NCI-H2227 (cell line): ENCODE results near the gene MEOX1.
"Not testable (repeated sequence)": the region's sequence is repeated elsewhere in the genome, so short reads cannot be mapped to it uniquely, and the experiment has no call there.

Experiments
- DNase-seq: peaks from one replicate; lab custom pipeline; 2025; ENCODE audit not compliant: unreplicated experiment; lab: John Stamatoyannopoulos, UW

Gene MEOX1

GRCh38 chr17:43619705-43620104, 42.0 kb downstream of the MEOX1 start:
- no peak for DNase-seq

DNA sequence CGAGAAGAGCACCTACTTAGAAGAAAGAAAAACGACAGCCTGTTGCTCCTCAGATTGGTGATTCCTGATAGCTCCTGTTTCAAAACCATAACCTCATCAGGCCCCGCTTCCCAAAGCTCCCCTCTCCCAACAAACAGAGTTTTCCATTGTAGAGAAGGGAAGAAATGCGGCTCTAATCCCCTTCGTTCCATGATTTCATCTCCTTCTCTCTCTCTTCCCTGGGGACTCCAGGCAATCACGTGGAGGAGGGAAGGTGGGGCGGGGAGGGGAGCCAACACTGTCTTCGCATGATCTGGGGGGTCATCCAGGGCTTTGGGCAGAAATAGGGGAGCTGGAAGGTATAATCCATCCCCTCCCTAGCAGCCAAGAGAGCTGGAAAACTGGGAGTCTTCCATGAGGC, 43.4 kb downstream of the MEOX1 start:
- no peak for DNase-seq

DNA sequence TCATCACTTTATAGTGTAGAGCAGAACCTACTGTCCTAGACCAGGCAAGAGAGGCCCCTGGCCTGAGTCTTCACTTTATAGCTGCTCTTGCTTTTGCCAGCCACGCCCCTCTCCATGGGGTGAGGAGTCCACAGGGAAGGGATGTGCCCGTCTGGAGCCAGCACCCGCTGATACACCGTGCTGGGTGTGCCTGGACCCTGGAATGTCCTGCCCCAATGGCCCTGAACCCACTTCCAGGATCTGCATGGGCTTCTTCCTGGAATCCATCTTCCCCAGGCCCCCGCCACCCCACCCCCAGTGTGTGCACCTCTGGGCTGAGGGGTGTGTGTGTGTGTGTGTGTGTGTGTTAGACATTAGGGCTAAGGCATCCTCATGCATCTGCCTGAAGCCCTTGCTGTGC, 44.9 kb downstream of the MEOX1 start:
- DNase-seq: no peak

- no peak for DNase-seq
Measured at GRCh38 chr17:43616421-43616820, 45.3 kb downstream of the MEOX1 start.

DNA sequence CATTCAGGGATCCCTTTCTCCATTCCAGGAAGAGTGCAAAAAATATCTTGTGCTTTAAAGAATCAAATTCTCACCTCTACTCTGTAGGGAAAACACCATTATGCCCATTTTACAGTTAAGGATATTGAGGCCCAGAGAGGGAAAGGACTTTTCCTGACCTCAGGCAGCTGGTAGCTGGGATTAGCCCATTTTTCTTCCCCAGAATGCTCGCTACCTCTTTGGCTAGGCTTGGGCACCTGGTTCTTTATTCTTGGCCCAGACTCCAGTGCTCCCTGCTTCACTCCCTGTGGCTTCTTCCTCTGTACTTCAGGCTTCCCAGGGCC, 45.7 kb downstream of the MEOX1 start:
- no peak for DNase-seq

DNA sequence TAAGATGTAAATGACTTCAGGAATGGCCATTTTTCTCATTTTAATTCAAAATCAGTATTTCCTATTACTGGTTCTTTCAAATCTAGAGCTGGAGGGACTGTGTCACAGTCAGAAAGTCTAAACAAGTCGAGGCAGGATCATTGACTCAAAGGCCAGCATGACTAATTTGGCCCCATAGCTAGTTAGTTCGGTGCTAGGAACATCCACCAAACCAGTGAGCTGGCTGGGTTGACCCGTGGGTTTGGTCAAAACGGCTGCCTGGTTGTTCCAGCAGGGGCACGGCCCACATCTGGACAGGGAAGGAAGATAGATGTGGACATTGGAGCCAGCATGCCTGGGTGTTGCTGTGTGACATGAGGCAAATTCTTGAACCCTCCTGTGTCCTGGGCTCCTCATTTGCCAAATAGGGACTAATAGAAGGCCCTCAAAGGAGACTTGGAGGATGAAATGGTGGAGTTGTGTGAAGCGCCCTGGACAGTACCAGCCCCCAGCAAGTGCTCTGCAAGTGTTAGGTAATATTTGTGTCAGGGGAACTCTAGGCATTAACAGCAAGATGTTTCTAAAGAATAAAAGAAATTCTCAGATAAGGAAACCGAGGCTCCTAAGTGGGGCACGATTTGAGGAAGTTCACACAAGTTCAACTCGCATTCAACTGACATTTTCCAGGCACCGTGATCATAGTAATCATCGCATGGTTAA, 46.2 kb downstream of the MEOX1 start:
- DNase-seq: no peak

- no peak for DNase-seq
Measured at GRCh38 chr17:43614561-43614960, 47.2 kb downstream of the MEOX1 start.

DNA sequence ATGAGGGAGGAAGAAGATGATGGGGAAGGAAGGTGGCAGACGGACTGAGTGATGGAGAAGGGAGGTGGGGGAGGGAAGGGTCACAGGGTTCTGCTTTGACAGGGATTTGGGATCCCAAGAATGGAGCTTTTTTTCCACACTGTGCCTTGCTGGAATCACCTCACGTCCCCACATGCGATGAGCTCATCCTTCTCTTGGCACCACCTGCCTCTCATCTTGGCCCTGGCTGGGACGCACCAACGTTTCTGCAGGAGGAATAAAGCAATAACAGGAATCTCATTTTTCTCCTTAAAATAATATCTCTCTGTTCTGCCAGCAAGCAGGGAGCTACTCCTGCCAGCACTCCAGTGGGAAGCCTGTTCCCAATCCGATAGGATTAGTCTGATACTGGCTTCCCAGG, 47.8 kb downstream of the MEOX1 start:
- no peak for DNase-seq

GRCh38 chr17:43612515-43612914, 49.2 kb downstream of the MEOX1 start:
- DNase-seq: no peak

DNA sequence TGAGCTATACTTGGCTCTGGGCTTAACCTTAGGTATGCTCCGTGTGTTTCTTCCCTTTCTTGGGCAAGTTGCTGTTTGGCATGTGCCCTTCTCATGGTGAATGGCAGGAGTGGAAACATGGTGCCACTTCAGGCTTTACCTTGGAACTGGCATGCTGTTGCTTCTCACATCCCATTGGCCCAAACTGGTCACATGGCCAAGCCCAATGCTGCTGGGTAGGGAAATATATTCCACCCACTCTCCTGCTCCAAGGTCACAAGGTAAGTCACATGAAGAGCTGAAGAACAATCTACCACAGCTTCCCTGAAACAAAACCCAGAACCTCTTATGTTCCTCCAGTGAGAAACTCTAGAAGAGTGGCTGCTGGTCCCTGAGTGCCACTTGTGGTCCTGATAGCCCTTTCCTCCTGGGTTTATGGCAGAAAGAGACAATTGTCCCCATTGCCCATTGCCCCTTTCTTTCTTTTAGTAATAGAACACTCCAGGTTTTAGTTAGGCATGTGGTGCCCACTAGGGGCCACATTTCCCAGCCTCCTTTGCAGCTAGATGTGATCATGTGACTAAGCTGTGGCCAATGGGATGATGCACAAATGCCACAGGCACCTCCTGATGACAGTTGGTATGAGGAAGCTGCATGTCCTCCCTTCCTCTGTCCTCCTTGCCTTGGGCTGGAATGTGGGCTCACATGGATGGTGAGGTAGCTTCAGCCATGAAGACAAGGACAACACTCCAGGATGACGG, 50.3 kb downstream of the MEOX1 start:
- no peak for DNase-seq

DNA sequence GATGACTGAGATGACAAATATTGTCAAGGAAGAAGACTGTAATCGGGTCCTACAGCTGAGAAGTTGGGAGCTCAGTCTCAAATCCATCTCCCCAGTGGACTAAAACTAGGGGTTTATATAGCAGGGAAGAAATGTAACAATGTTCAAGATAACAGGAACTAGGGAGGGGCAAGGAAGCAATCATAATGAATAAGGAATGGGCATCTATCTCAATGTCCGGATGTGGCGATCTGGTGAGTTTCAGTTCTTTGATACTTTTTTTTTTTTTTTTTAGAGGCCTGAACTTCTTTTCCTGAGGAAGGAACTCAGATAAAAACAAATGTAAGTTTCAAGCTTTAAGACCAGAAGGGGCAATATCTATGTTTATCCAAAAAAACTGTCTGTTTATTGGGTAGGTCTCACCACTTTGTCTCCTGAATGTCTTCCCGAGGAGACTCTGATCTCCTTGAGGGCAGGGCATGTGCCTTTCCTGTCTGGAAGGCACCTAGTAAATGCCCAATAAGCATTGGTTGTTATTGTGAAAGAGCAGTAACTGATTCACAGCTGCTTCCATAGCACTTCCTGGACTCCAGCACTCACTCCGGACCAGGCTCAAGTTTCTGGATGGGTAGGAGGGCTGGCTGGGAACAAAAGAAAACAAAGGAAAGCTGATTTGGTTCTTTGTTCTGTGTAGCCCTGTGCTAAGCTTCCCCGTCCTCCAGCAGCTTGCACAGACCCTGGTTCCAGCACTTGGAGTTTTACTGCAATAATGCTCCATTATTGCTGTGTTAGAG, 51.9 kb downstream of the MEOX1 start:
- no peak for DNase-seq

DNA sequence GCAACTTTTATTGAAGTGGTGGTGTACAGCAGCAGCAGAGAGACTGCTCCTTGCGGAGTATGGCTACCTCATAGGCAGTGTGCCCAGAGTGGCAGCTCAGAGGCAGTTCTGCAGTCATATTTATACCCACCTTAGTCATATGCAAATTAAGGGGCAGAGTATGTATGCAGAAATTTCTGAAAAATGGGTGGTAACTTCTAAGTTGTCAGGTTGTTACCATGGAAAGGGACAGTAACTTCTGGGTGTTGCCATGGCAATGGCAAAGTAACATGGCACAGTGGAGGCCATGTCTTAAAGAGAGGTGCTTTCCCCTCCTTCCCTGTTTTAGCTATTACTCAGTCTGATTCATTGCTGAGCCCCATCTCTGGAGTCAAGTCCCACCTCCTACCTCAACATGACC, 53.4 kb downstream of the MEOX1 start:
- no peak for DNase-seq

DNA sequence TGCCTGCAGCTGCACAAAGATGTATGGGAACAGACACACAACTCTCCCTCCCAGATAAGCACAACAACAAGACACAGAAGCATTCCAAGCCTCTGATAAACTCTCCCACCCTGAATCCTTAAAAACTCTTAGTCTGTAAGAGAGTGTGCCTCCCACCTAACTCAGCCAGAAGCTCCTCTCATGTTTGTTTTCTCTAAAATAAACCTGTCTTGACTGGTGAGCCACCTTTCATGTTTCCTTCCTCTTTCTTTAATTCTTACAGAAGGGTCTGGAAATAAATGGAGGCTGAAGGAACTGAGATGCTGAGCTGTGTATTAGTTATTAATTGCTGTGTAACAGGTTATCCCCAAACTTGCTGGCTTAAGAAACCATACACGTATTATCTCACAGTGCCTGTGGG, 57.2 kb downstream of the MEOX1 start:
- no peak for DNase-seq

- no peak for DNase-seq
Measured at GRCh38 chr17:43603321-43603720, 58.4 kb downstream of the MEOX1 start.

DNA sequence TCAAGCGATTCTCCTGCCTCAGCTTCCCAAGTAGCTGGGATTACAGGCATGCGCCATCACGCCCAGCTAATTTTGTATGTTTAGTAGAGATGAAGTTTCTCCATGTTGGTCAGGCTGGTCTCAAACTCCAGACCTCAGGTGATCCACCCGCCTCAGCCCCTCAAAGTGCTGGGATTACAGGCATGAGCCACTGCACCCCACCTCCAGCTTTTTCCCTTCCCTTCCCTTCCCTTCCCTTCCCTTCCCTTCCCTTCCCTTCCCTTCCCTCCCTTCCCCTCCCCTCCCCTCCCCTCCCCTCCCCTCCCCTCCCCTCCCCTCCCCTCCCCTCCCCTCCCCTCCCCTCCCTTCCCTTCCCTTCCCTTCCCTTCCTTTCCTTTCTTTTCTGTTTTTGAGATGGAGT, 59.2 kb downstream of the MEOX1 start:
- not testable (repeated sequence) for DNase-seq

- no peak for DNase-seq
Measured at GRCh38 chr17:43601280-43602039, 60.3 kb downstream of the MEOX1 start.

DNA sequence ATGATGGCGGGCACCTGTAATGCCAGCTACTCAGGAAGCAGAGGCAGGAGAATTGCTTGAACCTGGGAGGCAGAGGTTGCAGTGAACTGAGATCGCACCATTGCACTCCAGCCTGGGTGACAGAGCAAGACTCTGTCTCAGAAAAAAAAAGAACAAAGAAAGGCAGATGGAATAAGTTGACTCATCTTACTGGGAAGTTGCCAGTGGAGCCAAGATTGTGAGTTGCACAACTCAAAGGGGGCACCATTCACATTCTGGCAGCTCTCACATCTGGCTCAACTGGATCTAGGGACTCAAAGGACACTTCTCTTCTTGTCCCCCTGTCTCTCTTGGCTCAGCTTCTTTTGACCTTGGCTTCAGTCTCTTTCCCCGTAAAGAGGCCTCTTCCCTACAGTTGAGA, 61.9 kb downstream of the MEOX1 start:
- DNase-seq: no peak

DNA sequence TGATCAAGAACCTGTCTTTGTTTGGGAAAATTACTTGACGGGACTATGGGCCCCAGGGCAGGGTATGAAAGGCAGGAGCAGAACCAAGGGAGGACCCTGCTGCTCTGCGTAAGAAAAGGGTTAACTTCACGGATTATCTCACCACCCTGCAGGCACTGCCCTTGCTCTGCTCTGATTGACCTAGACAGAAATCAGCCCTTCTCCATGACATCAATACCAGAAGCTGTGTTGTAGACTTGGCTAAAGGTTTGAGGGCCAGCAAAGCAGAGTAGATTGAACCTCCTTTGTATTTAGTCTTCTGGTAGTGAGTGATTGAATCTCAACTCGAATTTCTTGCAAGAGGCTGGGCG, 62.7 kb downstream of the MEOX1 start:
- DNase-seq: no peak

DNA sequence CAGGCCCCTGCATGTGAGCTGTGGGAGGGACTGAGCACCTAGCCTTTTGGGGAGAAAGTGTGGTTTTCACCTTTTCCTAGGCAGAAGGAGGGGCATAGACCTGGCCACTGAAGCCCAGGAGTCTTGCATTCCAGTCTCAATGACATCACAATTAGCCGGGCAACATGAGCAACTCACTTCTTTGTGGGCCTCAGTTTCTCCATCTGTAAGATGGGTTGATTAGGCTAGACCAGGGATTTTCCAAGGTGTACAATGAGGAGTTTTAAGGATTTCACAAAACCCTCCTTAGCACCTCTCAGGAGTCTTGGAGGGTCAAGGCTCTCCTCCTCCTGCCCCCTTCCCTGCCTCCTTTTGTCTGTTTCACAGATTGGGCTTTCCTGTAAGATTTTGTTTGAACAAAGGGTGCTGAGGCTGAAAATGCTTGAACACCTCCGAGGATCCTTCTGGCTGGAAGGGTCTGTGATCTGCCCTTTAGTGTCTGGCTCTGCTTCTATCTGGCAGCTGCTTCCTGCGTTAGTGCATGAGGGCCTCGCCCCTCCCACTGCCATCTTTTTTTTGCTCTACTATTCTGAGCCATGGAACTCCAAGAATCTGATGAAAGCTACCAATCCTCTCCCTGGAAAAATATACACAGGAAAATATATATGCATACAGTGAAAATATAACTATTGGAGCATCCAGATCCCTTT, 63.2 kb downstream of the MEOX1 start:
- no peak for DNase-seq

DNA sequence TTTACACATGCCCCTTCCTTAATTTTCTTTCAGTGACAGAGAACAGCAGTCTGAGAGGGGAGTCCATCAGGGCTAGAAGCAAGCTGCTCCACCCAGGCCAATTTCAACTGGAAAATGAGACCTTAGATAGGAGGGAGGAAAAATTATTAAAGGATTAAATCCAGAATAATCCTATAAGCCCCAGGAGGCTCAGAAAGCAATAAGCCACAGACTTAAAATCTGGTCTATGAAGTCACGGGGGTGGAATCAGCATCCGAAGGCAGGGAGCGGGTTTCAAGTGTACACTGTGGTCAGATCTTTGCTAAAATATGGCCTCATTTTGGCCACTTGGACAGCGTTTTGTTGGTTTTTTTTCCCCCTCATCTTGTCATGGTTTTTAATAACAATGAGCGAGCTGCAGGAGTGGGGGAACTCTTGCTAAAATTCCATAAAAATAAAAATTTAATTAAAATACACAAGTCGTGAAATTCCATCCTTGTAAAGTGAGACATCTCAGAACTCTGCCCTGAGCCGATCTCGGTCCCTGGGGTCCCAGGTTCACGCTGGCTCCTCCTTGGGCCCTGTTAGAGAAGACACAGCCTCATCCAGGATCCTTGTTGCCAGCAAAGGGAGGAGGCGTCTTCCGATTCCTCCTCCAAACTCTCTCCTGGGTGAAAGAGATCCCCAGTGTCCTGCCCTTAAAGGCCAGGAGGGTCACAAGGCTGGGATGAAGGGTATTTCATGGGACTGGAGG, 63.9 kb downstream of the MEOX1 start:
- no peak for DNase-seq
